Stimulated activated CD8-positive, alpha-beta memory T cell treated with anti-CD3 and anti-CD28 coated beads, Interleukin-12 subunit alpha, Interleukin-12 subunit beta, amount 100 ng/mL, for 4 hours (primary cell): ENCODE measurements around the gene RUBCN.
"Not testable (repeated sequence)": the region's sequence is repeated elsewhere in the genome, so short reads cannot be mapped to it uniquely, and the experiment has no call there.

ENCODE experiments used
- DNase-seq: peaks from one replicate; pipeline ENCODE4 v3.0.0-alpha.2; 2020; ENCODE audit warnings: low read depth

RUBCN gene

DNA sequence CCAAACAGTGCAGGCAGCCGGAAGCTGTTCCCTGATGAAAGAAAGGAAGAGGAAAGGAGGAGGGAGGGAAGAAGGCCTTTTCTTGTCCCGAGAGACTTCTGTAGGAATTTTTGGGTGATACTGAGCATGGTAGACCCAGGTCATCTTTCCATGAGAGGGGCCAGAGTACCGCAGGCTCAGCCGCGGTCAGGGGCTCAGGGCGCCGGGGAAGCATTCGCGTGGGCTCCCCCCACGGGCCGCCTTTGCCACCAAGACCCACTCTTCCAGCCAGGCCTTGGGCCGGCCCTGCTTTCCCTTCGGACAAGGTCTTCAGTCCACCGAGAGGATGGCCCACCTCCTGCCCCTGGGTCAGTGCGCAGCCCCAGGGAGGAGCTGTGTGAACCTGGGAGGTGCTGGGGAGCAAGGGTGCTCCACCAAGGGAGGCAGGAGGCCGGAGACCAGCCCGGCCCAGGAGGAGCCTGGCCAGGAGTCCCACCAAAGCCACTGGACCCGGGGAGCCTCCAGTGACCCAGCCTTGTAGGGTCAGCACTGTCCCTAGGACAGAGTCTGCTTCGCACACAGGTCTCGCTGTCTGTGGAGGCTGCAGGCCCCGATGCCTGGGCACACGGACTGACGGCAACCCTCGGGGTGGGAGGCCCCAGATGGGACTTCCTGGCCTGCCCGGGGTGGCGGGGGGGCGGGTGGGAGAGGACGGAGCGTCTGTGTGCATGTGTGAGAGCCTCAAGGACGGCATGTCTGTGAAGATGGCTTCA, 79.0 kb downstream of the RUBCN start:
- DNase-seq, result not testable (repeated sequence)

DNA sequence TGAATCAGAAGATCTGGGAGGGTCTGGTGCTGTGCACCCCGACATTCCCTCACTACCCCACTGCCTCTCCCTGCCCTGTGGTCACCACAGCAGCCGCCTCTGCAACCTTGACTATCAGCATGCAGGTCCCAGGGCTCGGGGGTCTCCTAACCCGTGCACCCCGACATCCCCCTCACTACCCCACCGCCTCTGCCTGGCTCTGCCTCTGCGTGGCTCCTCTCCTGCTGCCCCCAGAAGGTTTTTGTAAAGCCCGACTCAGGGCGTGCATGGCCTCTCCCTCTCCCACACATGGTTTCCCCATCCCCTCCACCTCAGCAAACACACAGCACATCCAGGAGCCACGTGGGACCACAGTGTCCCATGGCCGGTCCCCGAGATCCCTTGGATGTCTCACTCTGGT, 79.7 kb downstream of the RUBCN start:
- DNase-seq, result not testable (repeated sequence)

DNA sequence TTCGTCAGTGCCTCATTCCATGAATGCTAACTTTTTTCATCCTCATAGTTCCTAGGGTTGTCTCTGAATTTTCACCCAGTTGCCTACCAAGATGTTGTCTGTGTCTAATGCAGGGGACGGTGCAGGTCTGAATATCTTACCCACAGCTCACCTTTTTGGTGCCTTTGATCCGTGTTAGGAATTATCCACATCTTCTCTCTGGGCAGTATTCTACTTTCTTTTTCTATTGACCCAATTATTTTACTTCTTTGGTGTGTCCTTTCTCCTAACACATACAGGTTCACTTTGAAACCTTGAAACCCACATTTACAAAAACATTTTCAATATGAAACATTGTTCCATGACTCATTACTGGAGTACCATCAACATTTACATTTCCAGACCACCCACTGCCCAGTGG, 80.6 kb downstream of the RUBCN start:
- not testable (repeated sequence) for DNase-seq

DNA sequence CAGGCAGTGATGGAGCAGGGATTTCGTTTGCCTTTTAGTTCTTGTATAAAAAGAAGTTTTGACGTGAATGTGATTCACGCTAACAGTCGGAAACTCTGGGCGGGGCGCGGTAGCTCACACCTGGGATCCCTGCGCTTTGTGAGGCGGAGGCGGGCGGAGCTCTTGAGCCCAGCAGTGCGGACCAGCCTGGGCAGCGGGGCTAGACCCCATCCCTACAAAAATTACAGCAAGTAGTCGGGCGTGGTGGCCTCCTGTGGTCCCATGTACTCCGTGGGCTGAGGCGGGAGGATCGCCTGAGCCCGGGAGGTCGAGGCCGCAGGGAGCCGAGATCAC, 81.7 kb downstream of the RUBCN start:
- DNase-seq, result not testable (repeated sequence)

DNA sequence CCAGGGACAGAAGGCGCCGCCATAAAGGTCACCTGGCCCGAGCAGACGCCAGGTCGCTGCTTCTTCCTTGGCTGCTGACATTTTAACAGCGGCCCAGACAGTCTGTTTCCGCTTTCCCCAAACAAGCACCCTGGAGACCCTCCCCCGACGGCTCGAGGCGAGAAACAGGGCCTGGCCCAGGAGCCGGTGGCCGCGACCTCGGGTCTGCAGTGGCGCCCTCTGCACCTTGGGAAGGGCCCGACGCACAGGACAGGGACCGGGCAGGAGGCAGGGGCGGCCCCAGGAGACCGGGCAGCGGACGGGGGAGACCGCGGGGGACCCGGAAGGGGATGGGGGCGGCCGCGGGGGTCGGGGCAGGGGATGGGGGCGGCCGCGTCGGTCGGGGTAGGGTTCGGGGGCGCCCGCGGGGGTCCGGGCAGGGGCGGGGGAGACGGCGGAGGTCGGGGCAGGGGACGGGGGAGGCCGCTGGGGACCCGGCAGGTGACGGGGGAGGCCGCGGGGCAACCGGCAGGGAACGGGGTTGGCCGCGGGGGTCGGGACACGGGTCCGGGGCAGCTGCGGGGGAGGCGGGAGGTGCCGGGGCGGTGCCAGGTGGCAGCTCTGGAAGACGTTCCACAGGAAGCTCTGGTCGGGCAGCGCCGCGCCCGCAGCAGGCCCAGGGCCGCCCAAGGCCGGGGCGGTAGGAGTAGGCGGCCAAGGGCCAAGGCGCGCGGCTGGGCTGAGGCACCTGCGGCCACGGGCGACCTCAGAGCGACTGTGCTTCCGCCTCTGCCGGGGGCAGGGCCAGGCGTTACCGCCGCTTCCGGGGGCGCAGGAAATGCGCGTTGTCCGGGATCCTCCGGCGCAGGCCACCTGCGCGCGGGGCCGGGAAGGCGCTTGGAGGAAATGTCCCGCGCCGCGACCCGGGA, 82.4 kb downstream of the RUBCN start:
- DNase-seq, result peak; percentile 21

DNA sequence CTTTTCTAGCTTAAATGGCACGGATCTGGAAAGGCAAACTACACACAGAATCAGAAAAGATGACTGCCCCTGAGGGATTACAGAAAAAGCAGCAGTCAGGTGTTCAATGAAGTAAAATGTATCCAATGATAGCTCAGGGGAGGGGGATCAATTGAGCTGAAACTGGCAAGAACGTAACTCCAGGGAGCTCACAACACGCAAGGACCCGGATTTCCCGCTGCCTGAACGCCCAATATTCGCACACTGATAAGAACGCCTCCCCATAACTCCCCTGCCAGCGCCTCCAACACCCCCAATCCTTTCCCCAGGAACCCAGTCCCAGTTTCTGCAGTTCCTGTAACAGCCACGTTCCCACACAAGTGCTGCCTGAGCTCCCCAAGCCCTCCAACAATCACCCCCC, 83.8 kb downstream of the RUBCN start:
- DNase-seq, result not testable (repeated sequence)

DNA sequence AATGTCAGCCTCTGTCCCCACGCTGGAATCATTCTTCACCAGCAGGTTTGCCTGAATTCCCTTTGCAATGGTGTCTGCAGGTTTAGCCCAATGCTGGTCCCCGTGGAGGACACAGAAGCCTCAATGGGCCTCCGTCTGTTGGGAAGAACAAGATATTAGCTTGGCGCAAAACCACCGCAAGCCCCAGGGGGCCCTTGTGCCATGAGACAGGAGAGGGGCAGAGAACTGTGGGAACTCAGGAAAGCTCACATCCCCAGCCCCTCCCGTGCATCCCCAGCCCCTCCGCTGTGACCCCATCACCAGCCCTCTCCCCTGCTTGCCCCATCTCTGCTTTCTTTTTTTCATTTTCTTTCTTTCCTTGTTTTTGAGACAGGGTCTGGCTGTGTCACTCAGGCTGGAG, 89.1 kb downstream of the RUBCN start:
- DNase-seq, result not testable (repeated sequence)

DNA sequence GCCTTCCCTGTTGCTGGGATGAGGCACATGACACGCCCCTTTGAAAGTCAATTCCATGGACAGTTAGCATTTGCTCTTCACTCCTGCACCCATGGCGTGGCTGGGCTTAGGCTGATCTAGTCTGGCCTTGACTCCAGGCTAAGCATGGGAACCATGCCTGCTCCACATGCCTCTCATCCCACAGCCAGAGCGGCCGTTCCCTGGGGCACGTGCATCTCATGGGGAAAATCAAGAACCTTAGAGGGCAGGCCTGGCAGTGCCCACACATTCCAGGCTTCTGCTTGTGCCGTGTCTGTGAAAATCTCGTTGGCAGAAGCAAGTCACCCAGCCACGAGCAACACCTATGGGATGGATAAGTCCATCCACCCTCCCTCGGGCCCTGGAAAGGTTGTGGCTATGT, 89.5 kb downstream of the RUBCN start:
- not testable (repeated sequence) for DNase-seq

DNA sequence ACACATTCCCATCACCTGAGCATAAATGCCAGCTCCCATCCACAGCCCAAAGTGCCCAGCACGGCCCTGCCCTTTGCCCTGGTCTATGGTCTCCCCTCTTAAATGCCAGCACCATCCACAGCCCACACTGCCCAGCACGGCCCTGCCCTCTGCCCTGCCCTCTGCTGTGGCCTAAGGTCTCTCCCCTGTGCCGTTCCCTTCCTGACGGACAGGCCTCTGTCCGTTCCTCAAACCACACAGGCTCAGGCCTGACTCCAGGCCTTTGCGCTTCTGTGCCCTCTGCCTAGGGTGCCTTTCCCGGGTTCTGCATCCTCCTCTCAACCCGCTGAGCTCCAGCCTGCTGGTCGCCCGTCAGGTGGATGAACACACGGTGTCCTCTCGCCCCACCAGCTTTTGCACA, 90.4 kb downstream of the RUBCN start:
- DNase-seq, result not testable (repeated sequence)

DNA sequence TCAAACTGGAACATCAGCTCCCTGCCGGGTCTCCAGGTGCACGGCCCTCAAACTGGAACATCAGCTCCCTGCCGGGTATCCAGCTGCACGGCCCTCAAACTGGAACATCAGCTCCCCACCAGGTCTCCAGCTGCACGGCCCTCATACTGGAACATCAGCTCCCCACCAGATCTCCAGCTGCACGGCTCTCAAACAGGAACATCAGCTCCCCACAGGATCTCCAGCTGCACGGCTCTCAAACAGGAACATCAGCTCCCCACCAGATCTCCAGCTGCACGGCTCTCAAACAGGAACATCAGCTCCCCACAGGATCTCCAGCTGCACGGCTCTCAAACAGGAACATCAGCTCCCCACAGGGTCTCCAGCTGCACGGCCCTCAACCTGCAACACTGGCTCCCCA, 99.1 kb downstream of the RUBCN start:
- DNase-seq, result not testable (repeated sequence)

DNA sequence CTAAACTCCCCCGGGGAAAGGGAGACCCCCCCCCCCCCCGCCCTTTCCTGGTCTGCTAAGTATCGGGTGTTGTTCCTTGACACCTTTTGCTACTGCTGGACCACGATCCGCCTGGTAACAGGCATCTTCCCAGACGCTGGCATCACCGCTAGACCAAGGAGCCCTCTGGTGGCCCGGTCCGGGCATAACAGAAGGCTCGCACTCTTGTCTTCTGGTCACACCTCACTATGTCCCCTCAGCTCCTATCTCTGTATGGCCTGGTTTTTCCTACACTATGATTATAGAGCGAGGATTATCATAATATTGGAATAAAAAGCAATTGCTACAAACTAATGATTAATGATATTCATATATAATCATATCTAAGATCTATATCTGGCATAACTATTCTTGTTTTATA, 104.7 kb downstream of the RUBCN start:
- DNase-seq, result not testable (repeated sequence)

DNA sequence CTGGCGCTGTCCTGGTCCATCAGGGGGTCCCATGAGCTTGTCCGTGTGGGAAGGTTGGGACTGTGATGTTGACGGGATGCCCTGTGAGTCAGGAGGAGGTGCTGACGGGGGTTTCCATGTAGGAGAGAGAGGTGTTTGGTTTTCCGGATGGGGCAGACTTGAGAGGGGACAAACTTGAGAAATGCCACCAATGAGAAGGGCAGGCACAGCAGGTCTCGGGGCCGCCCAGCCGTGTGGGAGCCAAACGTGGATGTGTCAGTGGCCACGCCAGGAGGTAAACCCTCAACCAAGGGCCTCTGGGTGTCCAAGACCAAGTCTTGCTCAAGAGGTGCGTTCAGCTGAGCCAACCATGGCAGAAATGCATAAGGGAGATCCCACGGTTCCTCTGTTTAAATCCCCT, 105.9 kb downstream of the RUBCN start:
- not testable (repeated sequence) for DNase-seq

DNA sequence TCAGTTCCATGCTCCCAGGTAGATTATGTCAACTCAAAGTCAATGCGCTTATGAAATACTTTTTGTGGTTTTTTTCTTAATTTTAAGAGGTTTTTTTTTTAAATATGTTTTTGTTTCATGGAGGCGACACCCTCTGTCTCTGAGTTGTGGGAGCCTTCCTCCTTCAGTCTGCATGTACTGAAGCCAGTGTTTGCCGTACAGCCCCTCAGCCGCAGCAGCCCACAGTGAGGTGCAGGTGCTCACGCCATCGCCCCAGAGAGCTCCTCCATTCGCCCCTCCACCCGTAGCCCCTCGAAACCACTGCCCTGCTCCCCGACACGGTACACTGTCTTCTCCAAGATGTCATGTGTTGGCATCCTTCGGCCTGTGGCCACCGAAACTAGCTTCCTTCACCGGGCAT, 107.4 kb downstream of the RUBCN start:
- not testable (repeated sequence) for DNase-seq

DNA sequence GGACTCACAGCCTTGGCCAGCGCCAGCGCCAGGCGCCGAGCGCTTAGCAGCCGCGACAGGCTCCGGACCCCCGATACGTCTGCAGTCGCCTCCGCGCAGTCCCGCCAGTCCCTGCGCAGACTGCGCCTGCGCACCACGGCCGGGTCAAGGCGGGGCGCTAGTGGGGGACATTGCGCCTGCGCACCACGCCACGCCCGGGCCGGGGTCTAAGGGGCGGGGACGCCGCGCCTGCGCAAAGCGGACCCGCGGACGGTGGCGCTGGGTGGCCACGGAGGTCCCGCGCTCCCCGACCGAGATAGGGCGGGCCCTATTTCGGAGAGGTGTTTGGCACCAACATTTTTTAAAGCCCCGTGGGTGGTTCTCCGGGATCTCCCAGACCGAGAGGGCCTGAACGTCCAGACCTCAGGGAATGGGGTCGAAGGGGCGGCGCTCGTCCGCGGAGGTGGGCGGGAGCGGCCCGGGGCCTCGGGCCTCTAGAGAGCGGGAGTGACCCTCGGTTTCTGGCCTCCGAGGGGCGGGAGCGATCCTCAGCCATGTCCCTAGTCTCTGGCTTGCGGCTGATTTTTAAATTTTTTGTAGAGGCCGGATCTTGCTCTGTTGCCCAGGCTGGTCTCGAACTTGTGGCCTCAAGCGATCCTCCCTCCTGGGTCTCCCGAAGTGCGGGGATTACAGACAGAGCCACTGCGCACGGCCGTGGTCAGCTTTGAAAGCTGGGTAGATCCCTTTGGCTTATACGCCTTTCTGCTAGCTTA, 108.8 kb downstream of the RUBCN start:
- DNase-seq, result peak; percentile 82

DNA sequence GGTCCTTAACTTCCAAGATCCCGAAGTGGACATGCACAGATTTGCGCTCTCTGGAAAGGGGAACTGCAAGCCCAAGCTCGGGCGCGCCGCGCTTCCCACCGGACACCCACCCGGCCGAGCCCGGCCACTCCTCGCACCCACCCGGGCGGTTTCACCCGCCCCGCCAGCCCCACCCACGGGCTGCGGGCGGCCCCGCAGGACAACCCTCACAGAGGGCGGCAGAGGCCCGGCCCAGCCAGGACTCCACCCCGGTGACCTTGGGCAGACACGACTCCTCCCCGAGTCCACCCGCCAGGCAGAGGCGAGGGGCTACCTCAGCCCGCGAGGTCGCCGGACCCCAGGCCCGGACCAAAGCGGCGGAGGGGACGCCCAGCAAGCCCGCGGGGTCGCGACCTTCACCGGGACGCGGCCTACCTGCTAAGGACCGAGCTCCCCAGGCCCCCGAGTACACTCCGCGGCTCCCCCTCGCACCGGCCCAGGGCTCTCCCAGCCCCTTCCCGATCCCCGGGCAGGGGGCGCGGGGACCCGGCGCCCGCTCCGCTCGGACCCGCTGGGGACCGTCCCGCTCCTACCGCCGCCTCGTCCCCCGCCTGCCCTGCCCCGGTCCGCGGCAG, 109.4 kb downstream of the RUBCN start:
- DNase-seq, result not testable (repeated sequence)

DNA sequence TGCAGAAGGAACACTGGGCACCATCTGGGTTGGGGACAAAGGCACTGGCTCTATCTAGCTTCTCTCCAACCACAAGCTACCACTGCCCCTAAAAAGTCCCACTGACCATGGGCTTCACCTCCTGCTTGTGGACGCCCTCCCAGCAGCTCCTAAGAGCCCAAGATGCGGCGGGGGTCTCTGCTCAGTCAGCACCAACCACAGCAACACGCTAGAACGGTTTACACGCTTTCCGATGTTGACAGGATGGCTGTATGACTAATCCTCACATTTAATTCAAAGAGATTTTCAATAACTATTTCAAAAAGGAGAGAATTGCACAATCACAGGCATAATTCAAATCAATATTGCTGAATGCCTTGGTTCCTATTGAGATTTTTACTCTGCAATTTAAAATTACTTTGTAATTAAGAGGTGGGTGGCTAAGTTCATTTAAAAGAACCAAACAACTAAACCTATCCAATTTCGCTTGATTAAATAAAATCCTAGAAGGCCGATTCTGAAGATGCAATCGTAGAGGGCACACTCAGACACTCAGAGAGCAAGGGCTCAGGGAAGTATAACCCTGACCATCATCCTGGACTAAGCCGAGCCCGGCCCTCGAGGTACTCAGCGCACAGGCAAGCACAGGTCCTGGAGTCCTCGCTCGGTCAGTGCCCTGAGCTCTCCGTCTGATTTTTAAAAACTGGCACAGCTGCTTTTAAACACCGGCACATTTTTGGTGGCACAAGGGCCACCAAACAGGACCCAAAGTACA, 110.1 kb downstream of the RUBCN start:
- not testable (repeated sequence) for DNase-seq

DNA sequence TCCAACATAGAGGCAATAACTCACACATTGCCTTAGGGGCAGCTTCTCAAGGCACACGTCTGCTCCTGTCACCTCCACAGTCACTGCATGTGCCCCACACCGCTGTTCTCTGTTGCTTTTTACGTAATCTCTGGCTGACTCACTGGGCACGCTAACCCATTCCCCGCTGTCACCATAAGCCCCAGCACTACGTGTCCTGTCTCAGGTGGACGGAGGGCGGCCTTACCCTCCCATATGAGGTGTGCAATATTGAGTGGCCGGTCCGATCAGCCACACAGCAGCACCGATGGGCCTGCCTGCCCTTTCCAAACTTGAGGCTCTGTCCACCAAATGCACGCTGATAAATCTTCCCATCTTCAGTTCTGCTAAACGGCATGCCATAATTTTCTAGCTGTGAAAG, 115.2 kb downstream of the RUBCN start:
- DNase-seq, result not testable (repeated sequence)
